ENCODE measurements around the gene RIPOR3.
A peak's percentile ranks its signal among the peaks of the same experiment; 100 is the strongest.
"Not testable (repeated sequence)": the region's sequence is repeated elsewhere in the genome, so short reads cannot be mapped to it uniquely, and the experiment has no call there.

Gene RIPOR3

GRCh38 chr20:50652702-50653294, 38.5 kb downstream of the RIPOR3 start:
- Histone ChIP-seq H3K27me3 (ENCODE audit: control insufficient read depth, insufficient read depth, low read length) (no peaks in the 10 kb centered on the region), H3K9ac (ENCODE audit: low read length) (no peak overlapping the region), H3K4me3 (ENCODE audit: low read length) (no peak overlapping the region), H3K36me3 (ENCODE audit: control insufficient read depth, insufficient read depth, low read length) (no peaks in the 10 kb centered on the region), H3K4me1 (ENCODE audit: control insufficient read depth, insufficient read depth, low read length) (peaks cover 6% of the 10 kb centered on the region), H3K9me3 (ENCODE audit: control insufficient read depth, low read length) (no peaks in the 10 kb centered on the region)

- Histone ChIP-seq H3K4me3 (ENCODE audit: low read length) (no peak overlapping the region), H3K36me3 (ENCODE audit: control insufficient read depth, insufficient read depth, low read length) (no peaks in the 10 kb centered on the region), H3K27me3 (ENCODE audit: control insufficient read depth, insufficient read depth, low read length) (no peaks in the 10 kb centered on the region), H3K4me1 (ENCODE audit: control insufficient read depth, insufficient read depth, low read length) (peaks cover 6% of the 10 kb centered on the region), H3K9me3 (ENCODE audit: control insufficient read depth, low read length) (no peaks in the 10 kb centered on the region), H3K9ac (ENCODE audit: low read length) (no peak overlapping the region)
Observed at GRCh38 chr20:50651676-50652075, 39.7 kb downstream of the RIPOR3 start.

GRCh38 chr20:50649590-50649989, 41.8 kb downstream of the RIPOR3 start:
- Histone ChIP-seq H3K4me1 (ENCODE audit: control insufficient read depth, insufficient read depth, low read length) (peaks cover 23% of the 10 kb centered on the region), H3K36me3 (ENCODE audit: control insufficient read depth, insufficient read depth, low read length) (no peaks in the 10 kb centered on the region), H3K9ac (ENCODE audit: low read length) (no peak overlapping the region), H3K4me3 (ENCODE audit: low read length) (no peak overlapping the region), H3K9me3 (ENCODE audit: control insufficient read depth, low read length) (no peaks in the 10 kb centered on the region), H3K27me3 (ENCODE audit: control insufficient read depth, insufficient read depth, low read length) (no peaks in the 10 kb centered on the region)

- no peaks in the 10 kb centered on the region for H3K27me3 ChIP-seq (ENCODE audit: control insufficient read depth, insufficient read depth, low read length)
- no peaks in the 10 kb centered on the region for H3K9me3 ChIP-seq (ENCODE audit: control insufficient read depth, low read length)
- no peaks in the 10 kb centered on the region for H3K36me3 ChIP-seq (ENCODE audit: control insufficient read depth, insufficient read depth, low read length)
- no peak overlapping the region for H3K4me3 ChIP-seq (ENCODE audit: low read length)
- no peak overlapping the region for H3K9ac ChIP-seq (ENCODE audit: low read length)
- H3K4me1 ChIP-seq (ENCODE audit: control insufficient read depth, insufficient read depth, low read length), result peaks cover 23% of the 10 kb centered on the region
Observed at GRCh38 chr20:50648651-50649050, 42.7 kb downstream of the RIPOR3 start.

GRCh38 chr20:50646483-50646996, 44.8 kb downstream of the RIPOR3 start:
- no peaks in the 10 kb centered on the region for H3K9me3 ChIP-seq (ENCODE audit: control insufficient read depth, low read length)
- H3K4me1 ChIP-seq (ENCODE audit: control insufficient read depth, insufficient read depth, low read length), result peaks cover 25% of the 10 kb centered on the region
- no peaks in the 10 kb centered on the region for H3K27me3 ChIP-seq (ENCODE audit: control insufficient read depth, insufficient read depth, low read length)
- no peaks in the 10 kb centered on the region for H3K36me3 ChIP-seq (ENCODE audit: control insufficient read depth, insufficient read depth, low read length)
- no peak overlapping the region for H3K4me3 ChIP-seq (ENCODE audit: low read length)
- no peak overlapping the region for H3K9ac ChIP-seq (ENCODE audit: low read length)

GRCh38 chr20:50645253-50646068, 45.9 kb downstream of the RIPOR3 start:
- Histone ChIP-seq H3K9ac (ENCODE audit: low read length) (peak overlapping the region; percentile 18), H3K36me3 (ENCODE audit: control insufficient read depth, insufficient read depth, low read length) (no peaks in the 10 kb centered on the region), H3K4me3 (ENCODE audit: low read length) (no peak overlapping the region), H3K27me3 (ENCODE audit: control insufficient read depth, insufficient read depth, low read length) (no peaks in the 10 kb centered on the region), H3K4me1 (ENCODE audit: control insufficient read depth, insufficient read depth, low read length) (peaks cover 25% of the 10 kb centered on the region), H3K9me3 (ENCODE audit: control insufficient read depth, low read length) (no peaks in the 10 kb centered on the region)

- H3K4me1 ChIP-seq (ENCODE audit: control insufficient read depth, insufficient read depth, low read length), result peaks cover 26% of the 10 kb centered on the region
- no peaks in the 10 kb centered on the region for H3K36me3 ChIP-seq (ENCODE audit: control insufficient read depth, insufficient read depth, low read length)
- H3K9ac ChIP-seq (ENCODE audit: low read length), result no peak overlapping the region
- no peak overlapping the region for H3K4me3 ChIP-seq (ENCODE audit: low read length)
- H3K9me3 ChIP-seq (ENCODE audit: control insufficient read depth, low read length), result no peaks in the 10 kb centered on the region
- H3K27me3 ChIP-seq (ENCODE audit: control insufficient read depth, insufficient read depth, low read length), result no peaks in the 10 kb centered on the region
Observed at GRCh38 chr20:50642288-50642803, 49.0 kb downstream of the RIPOR3 start.

- H3K9ac ChIP-seq (ENCODE audit: low read length); H3K9me3 ChIP-seq (ENCODE audit: control insufficient read depth, low read length); H3K27me3 ChIP-seq (ENCODE audit: control insufficient read depth, insufficient read depth, low read length); H3K36me3 ChIP-seq (ENCODE audit: control insufficient read depth, insufficient read depth, low read length); H3K4me3 ChIP-seq (ENCODE audit: low read length): not testable (repeated sequence)
- peaks cover 30% of the 10 kb centered on the region for H3K4me1 ChIP-seq (ENCODE audit: control insufficient read depth, insufficient read depth, low read length)
Observed at GRCh38 chr20:50641625-50642287, 49.6 kb downstream of the RIPOR3 start.

- H3K4me3 ChIP-seq (ENCODE audit: low read length); H3K36me3 ChIP-seq (ENCODE audit: control insufficient read depth, insufficient read depth, low read length); H3K9me3 ChIP-seq (ENCODE audit: control insufficient read depth, low read length); H3K27me3 ChIP-seq (ENCODE audit: control insufficient read depth, insufficient read depth, low read length); H3K9ac ChIP-seq (ENCODE audit: low read length): not testable (repeated sequence)
- H3K4me1 ChIP-seq (ENCODE audit: control insufficient read depth, insufficient read depth, low read length), result peaks cover 25% of the 10 kb centered on the region
Observed at GRCh38 chr20:50639971-50640711, 51.2 kb downstream of the RIPOR3 start.

- H3K36me3 ChIP-seq (ENCODE audit: control insufficient read depth, insufficient read depth, low read length); H3K4me3 ChIP-seq (ENCODE audit: low read length); H3K9me3 ChIP-seq (ENCODE audit: control insufficient read depth, low read length); H3K27me3 ChIP-seq (ENCODE audit: control insufficient read depth, insufficient read depth, low read length); H3K9ac ChIP-seq (ENCODE audit: low read length): not testable (repeated sequence)
- H3K4me1 ChIP-seq (ENCODE audit: control insufficient read depth, insufficient read depth, low read length), result peaks cover 21% of the 10 kb centered on the region
Observed at GRCh38 chr20:50638015-50638847, 53.1 kb downstream of the RIPOR3 start.
